ENCODE measurements around the gene XYLT1. TPM values are rescaled to one million over a fixed set of nuclear protein-coding genes. Genes with fewer than 3 reads are reported as not detected.
A peak's percentile ranks its signal among the peaks of the same experiment; 100 is the strongest.

XYLT1 gene
- total RNA-seq, 3 donors from 2014 or later, result 23.1 to 44.0 (median 34.1) TPM

DNA sequence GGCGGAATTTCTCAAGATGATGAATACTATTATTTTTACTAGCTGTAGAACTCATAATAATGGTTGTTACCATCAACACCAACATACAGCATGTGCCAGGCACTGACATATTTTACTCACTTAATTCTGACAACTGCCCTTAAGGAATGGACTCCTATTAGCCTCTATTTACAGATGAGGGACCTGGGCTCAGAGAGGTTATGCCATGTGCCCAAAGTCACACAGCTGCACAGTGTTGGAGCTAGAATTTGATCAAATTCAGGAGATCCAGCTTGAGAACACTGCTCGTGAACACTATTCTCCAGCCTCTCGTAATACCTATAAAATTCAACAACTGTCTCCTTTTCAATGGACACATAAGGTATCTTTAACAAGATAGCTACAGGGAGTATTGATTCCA lies 97.2 kb downstream of the XYLT1 start:
- ATAC-seq, result no peak
- no peak for DNase-seq
- intact Hi-C loops (cut with DNase I, micrococcal nuclease), result no loop called here
- Histone ChIP-seq H3K9me3 (no peaks in the 10 kb centered on the region), H3K36me3 (ENCODE audit: low read depth) (no peaks in the 10 kb centered on the region), H3K4me3 (no peak overlapping the region), H3K4me1 (ENCODE audit: low read depth) (peaks cover 26% of the 10 kb centered on the region)
- TF ChIP-seq, protein P1, sequence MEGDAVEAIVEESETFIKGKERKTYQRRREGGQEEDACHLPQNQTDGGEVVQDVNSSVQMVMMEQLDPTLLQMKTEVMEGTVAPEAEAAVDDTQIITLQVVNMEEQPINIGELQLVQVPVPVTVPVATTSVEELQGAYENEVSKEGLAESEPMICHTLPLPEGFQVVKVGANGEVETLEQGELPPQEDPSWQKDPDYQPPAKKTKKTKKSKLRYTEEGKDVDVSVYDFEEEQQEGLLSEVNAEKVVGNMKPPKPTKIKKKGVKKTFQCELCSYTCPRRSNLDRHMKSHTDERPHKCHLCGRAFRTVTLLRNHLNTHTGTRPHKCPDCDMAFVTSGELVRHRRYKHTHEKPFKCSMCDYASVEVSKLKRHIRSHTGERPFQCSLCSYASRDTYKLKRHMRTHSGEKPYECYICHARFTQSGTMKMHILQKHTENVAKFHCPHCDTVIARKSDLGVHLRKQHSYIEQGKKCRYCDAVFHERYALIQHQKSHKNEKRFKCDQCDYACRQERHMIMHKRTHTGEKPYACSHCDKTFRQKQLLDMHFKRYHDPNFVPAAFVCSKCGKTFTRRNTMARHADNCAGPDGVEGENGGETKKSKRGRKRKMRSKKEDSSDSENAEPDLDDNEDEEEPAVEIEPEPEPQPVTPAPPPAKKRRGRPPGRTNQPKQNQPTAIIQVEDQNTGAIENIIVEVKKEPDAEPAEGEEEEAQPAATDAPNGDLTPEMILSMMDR (IDR thresholded peaks at IDR 0.05), result no peak

DNA sequence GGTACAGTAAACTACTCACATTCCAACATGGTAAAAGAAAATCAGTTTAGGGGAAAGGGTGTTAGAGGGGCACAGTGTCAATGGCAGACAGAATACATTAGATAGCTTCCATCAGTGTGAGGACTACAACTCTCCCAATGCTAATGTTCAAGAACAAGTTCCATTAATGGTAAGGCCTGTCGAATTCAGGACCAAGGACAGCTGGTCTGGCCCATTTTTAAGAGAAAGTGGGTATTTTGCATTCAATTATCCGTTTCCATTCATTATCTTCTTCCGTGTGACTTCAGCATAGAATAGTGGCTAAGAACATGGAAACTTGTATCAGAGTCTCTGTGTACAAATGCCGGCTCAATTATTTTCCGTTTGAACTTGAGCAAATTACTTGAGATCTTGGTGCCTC lies 98.4 kb downstream of the XYLT1 start:
- Histone ChIP-seq H3K4me3 (no peak overlapping the region), H3K4me1 (ENCODE audit: low read depth) (peaks cover 26% of the 10 kb centered on the region), H3K9me3 (no peaks in the 10 kb centered on the region), H3K36me3 (ENCODE audit: low read depth) (no peaks in the 10 kb centered on the region)
- TF ChIP-seq, protein P1 (IDR thresholded peaks at IDR 0.05), result no peak
- DNase-seq (no peak), ATAC-seq (no peak)
- intact Hi-C loops (cut with DNase I, micrococcal nuclease), result no loop called here

DNA sequence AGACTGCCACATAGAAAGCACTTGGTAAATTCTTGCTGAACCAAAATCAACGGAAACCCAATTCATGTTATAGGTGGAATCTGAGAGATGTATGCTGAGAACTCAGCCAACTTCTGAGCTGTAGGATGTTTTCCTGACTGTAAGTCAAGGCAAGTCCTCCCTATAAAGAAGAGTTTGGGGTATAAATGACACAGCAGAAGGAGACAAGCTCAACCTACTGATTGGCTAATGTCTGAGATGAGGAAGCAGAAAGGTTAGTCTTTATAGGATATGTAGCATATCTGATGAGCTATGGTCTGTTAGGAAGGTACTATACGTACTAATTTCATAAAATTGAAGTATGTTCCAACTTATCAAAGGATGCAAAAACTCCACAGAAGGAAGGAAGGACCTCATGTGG lies 99.5 kb downstream of the XYLT1 start:
- Histone ChIP-seq H3K4me3 (no peak overlapping the region), H3K36me3 (ENCODE audit: low read depth) (no peaks in the 10 kb centered on the region), H3K9me3 (no peaks in the 10 kb centered on the region), H3K4me1 (ENCODE audit: low read depth) (peaks cover 26% of the 10 kb centered on the region)
- no peak for DNase-seq
- intact Hi-C loops (cut with DNase I, micrococcal nuclease), result no loop called here
- TF ChIP-seq, protein P1 (IDR thresholded peaks at IDR 0.05), result no peak
- ATAC-seq, result no peak

DNA sequence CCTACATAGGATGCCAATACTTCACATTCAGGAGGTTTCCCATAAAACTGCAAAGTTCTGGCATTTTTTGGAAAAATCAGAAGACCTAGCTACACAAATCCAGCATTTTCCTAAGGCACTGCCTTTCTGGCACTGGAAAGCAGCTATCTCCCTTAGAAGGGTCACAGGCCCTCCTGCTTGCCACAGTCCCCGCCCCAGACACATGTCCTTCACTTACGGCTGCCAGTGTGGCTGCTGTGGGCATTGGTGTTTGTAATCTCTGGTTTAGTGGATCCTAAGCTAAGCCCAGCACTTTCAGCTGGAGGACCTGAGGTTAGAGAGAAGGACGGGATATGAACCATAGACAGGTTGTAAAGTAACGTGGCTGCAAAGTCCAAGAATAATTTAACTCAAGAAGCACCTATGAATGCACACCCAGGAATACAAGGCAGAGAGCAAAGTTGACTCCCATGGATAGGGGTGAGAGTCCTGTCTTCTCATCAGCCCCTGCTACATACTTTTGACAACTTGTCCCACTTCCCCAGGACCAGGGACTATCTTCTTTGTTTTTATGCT lies 100.0 kb downstream of the XYLT1 start:
- intact Hi-C loops (cut with DNase I, micrococcal nuclease), result no loop called here
- peak; percentile 36 for ATAC-seq

DNA sequence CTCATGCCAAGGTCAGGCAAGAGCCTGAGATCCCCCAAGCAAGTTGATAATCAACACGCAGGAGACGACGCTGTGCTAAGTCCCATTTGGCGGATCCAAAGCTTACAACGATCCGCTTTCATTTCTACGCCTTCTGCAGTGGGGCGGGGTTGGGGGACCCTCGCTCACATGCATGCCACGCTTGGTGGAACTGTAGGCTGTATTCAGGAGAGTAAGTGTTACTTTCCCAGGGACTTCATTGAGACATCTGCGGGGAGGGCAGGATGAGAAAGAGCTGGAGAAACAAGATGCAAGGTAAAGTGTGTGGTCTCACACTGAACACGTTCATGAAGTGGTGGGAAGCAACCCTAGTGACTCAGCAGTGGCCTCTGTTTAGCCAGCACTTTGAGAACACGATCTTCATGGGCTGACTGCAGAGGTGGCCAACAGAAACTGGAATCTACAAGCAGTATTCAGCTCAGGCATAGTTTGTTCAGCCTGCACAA lies 100.5 kb downstream of the XYLT1 start:
- DNase-seq (no peak), ATAC-seq (peak; percentile 19)
- Histone ChIP-seq H3K9me3 (no peaks in the 10 kb centered on the region), H3K36me3 (ENCODE audit: low read depth) (no peaks in the 10 kb centered on the region), H3K4me1 (ENCODE audit: low read depth) (peaks cover 21% of the 10 kb centered on the region), H3K4me3 (no peak overlapping the region)
- TF ChIP-seq, protein P1 (IDR thresholded peaks at IDR 0.05), result no peak
- intact Hi-C loops (cut with DNase I, micrococcal nuclease), result no loop called here

More for the DNA sequence above, 100.0 kb downstream of the XYLT1 start:
- TF ChIP-seq, protein P1 (IDR thresholded peaks at IDR 0.05), result no peak
- H3K36me3 ChIP-seq (ENCODE audit: low read depth), result no peaks in the 10 kb centered on the region
- no peak overlapping the region for H3K4me3 ChIP-seq
- no peaks in the 10 kb centered on the region for H3K9me3 ChIP-seq
- peak in 1 of 3 donors; percentile 45 for DNase-seq
- peaks cover 26% of the 10 kb centered on the region for H3K4me1 ChIP-seq (ENCODE audit: low read depth)
